EH (cell line): ENCODE results near the gene EXD3.

ENCODE experiments used
- DNase-seq: peaks from one replicate; pipeline ENCODE4 v3.0.0-alpha.2; 2015; ENCODE audit warnings: low read depth

Gene EXD3

DNA sequence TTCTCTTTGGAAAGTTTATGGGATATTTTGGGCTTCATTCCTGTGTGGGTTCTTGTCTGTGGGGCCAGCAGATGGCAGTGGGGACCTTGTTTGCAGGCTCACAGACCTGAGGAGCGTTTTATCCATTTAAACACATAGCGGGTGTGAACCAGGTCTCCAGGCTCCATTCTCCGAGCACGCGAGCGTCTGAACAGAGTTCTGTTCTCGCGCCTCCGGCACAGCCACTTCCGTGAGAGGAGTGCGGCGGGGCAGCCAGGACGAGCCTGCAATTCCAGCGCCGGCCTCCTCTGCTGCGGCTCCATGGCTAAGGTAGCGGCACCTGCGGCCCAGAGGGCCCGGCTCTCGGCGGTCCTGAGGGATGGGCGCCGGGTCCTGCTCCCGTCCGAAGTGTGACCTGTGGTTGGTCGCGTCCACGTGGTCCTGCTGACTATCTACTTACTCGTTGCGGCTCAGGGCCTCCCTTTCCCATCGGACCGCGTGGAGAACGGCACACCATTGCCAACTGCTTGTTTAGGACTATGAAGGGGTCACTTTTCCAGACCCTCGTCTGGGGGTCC is 128.2 kb downstream of the EXD3 start:
- peak; percentile 55 for DNase-seq

DNA sequence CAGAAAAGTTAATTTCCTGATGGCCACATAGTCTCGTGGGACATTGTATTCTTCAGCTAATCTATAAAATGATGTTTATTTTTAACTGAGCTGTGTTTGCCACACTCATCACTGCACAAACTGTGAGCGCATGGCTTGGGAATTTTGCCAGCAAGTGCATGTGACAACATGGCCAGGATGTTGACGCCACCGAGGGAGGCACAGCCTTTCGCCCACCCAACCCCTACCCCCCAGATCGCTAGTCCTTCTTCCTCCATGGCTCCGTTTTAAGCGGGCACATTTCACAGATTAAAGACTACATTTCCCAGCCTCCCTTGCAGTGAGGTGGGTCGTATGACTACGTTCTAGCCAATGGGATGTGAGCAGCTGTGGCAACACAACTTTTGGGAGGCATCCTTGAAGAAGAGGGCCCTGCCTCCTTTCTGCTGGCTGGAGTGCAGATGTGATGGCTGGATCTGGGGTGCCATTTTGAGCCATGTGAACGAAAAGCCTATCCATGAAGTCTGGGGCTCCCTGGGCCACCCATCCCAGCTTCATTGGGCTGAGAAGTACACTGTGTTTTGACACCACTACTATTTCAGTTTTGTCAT is 128.8 kb downstream of the EXD3 start:
- peak; percentile 67 for DNase-seq

DNA sequence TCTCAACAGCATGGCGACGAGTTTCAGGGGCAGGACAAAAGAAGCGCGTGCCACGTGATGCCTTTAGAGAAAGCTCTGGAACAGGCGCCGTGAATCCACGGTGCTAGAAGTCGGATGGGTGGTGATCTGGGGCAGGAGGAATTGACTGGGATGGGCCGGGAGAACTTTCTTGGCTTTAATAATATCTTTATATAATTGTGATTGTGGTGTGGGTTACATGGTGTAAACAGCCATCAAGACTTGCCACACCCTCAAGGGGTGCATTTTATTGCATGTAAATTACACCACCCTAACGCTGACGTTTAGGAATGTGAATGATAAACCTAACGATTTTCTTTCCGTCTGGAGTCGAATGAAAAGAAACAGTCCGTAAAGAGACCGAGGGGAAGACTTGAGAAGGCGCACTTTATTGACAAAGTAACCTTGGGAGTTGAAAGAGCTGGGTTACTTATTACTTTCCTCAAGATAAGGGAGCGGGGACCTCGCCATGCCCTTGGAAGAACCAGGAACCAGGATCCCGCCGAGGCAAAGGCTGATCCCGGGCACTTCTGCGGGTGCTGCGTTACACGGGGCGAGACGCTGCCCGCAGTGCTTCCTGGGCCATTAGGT is 129.4 kb downstream of the EXD3 start:
- no peak for DNase-seq

DNA sequence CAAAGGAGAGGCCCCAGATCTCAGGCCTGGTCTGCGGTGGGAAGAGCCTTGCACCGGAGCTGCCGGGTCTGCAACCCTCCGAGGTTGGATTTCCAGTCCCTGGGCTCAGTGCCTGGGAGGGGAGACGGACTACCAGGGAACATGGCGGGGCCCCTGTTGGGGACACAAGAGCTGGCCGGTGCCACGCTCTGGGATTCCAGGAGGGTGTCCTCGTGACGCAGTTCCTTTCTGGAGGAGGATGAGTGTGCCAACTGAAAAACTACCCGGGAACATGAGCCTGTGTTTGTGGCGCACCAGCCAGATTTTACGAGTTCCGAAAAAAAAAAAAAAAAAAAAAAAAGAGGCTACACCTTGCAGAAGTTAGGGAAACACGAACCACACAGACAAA is 129.9 kb downstream of the EXD3 start:
- DNase-seq, result no peak

DNA sequence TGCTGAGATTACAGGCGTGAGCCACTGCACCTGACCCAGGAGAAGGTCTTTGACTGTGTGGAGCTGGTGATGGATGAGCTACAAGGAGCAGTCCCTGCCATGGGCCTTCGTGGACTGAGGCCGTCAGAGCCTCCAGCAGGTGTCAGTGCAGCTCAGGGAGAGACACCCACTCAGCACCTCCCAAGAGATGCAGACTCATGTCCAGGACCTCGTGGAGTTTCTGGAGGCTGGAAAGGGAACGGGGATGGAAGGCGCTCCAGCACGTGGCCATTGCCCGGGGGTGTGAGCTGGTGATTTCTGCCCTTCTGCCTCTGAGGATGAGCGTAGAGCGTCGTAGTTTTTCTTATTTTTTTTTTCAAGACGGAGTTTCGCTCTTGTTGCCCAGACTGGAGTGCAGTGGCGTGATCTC is 136.0 kb downstream of the EXD3 start:
- DNase-seq, result peak; percentile 67

DNA sequence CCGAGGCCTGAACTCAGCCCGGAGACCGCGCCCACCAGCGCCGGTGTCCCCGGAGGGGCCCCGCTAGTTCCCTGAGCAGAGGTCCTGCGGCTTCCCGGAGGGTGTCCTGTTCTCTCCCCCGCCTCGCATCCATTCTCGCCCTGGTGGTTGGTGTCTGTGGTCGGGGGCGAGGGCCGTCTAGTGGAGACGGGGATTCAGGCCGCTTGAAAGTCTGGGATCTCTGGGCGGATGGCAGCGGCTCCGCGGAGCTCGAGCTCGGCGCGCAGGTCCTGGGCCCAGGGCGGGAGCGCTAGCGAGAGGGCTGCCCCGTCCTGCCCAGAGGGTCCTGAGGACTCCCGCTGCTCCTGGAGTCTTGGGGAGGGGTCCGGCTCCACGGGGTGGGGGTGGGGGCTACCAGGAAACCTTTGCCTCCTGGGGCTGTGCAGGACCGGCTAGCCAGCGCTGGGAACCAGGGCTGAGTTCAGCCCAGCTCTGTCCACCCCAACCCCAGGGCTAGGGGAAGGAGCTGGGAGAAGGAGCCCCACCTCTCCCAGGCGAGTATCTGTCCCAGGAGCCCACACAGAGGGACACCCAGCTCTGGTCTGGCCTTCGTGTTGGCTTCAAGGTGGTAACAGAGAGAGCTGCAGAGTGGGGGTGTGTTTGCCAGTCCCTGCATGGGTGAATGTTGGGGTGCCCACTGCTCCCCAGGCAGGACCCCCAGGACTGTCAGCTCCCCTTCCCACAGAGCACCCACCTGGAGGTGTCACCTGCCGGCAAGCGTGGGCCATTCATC is 141.4 kb downstream of the EXD3 start:
- DNase-seq, result no peak

DNA sequence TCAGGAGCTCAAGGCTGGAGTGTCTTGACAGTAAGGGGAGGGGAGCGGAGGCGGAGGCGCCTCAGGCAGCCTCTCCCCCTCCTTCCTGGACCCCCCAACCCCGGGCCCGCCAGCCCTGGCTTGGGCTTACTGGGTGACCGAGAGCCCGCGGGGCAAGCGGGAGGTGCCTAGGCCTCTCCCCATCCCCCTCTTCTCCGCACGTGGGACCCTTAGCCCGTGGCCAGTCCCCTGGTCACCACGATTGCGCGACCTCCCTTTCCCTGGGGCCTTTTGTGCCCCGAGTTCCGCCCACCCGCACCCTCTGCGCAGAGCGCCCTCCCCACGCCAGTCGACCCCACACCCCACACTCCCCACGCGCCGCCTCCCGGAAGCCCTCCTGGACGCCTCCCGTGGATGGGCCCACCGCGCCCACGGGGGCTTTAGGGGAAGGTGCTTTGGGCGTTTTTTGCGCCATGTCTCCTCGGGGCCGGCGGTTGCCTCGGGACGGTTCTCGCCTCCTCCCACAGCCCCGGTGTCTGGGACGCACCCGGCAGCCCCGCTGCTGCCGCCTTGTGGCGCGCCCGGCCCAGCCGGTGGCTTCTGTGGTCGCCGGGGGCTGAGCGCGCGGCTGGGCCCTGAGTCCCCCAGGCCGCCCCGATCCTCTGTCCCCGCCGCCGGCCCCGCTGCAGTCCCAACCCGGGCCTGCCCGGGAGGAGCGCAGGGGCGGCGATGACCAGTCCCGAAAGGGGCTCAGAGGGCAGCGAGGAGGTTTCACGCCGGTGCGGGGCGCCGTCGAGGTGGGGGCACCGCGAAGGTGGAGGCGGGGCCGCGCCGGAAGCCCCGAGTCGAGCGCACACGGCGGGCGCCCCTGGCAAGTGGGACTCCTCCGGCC is 142.3 kb downstream of the EXD3 start:
- DNase-seq, result no peak

DNA sequence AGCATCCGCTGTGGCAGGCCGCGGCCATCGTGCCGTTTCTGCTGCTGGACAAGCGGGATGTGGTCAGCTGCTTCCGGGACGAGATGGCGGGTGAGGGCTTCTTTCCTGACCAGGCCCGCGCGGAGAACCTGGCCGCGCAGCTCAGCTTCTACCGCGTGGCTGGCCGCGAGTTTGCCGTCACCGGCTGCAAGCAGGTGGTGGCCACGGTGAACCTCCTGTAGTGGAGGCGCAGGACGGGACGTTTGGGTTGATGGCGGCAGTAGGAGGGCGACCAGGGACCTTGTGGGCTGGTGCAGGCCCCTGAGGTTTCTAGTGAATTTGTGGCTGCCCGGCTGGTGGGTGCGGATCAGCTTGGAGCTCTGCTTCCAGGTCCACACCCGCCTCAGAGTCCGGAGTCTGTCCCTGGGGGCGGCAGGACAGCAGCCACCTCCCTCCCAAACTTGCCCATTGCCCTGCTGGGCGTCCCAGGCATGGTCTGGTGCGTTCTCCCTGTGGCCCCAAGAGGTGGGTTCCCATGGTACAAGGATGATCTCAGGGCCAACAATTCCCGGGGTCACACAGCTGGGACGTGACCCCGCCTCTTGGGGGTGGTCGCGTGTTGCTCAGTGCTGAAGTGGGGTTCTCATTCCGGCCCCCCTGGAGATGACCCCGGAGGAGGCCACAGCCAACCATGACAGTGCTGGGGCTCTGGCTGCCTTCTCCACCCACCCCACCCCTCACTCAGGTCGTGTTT is 143.1 kb downstream of the EXD3 start:
- DNase-seq, result no peak

DNA sequence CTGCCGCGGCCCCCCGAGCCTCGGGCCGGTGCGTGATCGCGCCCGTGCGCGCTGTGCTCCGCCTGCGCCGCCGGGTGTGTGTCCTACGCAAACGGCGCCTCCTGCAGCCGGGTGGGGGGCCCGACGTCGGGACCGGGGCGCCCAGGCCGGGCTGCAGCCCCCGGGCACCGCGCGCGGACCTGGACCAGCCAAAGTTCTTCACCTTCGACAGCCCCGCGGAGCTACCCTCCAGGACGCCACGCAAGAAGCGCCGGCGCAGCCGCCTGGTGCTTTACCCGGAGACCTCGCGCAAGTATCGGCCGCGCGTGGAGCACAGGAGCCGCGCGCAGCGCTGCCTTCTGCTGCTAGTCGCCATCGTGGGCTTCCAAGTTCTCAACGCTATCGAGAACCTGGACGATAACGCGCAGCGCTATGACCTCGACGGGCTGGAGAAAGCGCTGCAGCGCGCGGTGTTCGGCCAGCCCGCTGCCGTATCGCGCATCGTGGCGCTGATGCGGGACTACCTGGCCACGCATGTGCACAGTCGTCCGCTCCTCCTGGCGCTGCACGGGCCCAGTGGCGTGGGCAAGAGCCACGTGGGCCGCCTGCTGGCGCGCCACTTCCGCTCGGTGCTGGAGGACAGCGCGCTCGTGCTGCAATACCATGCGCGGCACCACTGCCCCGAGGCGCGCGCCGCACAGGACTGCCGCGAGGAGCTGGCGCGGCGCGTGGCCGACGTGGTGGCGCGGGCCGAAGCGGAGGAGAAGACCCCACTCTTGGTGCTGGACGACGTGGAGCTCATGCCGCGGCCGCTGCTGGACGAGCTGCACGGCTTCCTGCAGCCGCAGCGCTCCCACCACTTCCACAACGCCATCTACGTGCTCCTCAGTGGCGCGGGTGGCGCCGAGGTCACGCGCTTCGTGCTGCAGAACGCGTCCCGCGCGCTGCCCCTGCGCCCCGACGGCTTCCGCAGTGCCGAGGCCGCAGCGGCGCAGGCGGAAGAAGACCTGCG is 143.9 kb downstream of the EXD3 start:
- DNase-seq, result no peak

DNA sequence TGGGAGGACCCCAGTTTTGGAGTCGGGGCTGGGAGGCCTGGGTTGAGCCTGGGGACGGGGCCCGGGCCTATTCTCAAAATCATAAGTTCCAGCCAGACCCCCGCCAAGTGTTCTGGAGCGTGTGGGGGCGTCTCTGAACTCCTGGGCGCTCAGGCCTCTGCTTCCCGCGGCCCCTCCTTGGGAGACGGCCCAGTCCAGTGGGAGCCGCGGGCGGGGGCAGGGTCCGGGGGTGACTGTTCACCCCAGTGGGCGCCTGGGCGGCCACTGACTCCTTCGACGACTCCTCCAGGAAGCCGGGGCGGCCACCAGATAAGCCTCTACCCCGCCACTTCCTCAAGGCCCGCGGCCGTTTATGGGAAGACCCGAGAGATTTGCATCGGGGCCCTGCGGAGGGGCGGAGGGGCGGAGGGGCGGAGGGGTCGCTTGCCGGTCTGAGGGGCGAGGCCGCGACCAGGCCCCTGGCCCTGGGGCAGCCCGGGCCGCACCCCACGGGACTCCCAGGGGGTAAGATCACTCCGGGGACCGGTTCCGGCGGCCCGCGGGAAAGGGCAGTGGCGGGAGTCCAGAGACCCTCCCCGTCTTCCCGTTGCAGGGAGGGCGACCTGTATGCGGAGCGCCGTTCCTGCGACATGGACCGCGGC is 144.8 kb downstream of the EXD3 start:
- DNase-seq, result peak; percentile 44

DNA sequence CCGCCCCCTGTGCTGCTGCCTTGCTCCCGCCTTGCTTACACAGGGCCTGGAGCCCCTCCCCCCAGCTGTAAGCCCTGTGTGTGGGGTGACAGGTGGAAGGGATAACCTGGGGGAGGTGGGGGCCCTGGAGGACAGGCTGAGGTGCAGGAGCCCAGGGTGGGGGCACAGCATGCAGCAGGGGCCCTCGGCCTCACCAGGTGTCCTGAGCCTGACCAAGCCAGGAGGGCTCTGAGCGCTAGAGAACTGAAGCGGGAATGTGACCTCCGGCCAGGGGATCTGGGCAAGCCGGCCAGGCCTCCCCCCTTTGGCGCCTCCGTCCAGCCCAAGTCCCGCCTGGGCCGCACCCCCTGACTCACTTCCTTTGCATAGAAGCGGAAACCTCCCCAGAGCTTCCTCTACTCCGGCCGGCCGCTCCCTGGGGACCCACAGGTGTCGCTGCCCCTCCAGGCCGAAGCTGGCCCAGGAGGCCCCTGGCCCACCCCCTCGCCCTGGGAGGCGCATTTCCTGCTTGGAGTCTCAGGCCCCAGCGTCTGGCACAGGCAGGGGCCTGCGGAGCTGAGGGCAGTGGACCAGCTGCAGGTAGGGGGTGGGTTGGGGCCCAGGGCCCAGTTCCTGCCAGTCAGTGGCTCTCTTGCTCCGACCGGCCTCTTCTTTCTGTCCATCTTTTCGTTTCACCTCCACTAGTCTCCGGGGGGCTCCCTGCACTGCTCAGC is 145.5 kb downstream of the EXD3 start, which contains the start of gene TOR4A:
TSS of gene TOR4A (plus strand) at position 398 of the 713 bp plus-strand sequence. CDS start 964 bp downstream, outside the sequence.
- peak; percentile 91 for DNase-seq

DNA sequence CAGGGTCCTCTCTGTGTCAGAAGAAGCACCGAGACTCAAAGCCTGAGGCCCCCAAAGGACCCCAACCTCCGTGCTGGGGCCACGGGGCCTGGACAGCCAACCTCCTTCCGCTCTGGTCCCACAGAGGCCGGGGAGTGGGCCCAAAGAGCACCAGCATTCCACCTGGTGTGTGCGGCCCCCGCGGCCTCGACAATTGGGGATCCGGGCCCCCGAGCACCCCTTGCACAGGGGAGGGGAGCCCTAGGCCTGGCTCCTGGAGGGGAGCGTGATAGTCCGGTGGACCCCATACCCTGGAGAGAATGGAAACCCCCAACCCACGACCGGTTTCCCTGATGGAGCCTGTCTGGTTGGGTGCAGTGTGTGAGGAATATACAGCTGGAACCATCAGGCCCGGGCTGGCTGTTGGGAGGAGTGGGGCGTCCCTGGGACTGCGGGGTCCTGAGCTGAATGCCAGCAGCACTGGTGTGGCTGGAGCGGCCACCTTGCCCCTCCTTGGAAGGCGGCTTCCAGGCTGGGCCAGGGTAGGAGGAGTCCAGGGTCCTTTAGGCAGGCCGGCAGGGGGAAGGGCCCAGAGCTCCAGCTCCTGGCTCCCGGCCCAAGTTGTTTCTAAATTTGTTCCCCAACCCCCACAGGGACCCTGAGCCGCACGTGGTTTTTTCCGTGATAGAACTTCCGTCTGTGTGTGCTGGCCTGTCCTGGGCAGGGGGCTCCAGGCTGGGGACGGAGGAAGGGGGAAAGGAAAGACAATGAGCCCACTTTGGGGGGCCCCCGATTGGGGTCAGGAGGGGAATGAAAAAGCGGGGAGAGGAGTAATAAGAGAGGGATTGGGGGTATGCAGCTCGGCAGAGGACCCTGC is 146.3 kb downstream of the EXD3 start:
- peak; percentile 71 for DNase-seq

DNA sequence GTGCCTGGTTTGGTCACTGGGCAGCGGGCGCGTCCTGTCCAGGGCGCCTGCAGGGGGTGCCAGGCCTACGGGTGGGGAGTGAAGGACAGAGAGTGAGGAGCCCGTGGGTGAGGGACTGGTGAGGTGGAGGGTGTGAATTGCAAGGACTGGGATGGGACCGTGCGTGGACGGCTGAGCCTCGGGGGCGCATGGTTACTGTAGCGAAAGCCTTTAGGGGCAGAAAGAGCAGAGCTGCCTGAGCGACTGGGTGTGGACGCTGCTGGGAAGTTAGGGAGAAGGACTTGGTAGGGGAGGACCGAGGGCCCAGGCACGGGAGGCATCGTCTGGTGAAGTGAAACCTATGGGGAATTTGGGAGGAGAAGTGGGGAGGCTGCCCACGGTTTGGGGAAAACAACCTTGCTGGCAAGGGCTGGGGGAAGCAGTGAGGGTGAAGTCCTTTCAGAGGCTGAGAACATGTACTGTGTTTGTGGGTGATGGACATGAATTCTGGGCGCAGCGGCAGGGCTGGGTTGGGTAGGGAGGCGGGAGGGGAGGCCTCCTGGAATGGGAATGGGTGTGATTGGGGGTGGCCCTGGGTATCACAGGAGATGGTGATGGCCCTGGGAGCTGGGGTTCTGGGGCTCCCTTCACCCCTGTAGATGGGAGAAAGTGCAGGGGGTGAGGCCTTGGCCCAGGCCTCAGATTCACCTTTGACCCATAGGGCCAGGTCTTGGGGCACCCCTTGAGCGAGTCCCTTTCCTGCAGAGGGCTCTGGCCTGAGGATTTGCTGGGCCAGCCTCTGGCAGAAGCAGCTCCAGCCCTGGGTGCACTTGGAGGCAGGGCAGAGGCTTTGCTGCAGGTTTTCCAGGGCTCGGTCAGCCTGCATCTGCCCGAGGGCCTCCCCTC is 147.1 kb downstream of the EXD3 start:
- DNase-seq, result no peak

DNA sequence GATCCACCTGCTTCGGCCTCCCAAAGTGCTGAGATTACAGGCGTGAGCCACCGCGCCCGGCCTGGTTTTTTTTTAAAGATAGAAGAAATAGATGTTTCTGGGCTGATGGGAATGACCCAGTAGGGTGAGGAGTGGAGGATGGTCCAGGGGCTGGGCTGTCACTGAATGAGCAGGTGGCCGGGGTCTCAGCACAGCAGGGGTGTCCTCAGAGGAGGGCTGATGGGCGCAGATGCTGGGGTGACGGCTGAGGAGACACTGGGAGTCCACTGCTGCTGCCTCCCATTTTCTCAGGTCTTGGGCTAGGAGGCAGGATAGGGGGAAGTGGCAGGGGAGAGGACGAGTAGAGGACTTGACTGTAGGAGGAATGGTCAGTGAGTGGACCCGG is 147.8 kb downstream of the EXD3 start:
- no peak for DNase-seq

DNA sequence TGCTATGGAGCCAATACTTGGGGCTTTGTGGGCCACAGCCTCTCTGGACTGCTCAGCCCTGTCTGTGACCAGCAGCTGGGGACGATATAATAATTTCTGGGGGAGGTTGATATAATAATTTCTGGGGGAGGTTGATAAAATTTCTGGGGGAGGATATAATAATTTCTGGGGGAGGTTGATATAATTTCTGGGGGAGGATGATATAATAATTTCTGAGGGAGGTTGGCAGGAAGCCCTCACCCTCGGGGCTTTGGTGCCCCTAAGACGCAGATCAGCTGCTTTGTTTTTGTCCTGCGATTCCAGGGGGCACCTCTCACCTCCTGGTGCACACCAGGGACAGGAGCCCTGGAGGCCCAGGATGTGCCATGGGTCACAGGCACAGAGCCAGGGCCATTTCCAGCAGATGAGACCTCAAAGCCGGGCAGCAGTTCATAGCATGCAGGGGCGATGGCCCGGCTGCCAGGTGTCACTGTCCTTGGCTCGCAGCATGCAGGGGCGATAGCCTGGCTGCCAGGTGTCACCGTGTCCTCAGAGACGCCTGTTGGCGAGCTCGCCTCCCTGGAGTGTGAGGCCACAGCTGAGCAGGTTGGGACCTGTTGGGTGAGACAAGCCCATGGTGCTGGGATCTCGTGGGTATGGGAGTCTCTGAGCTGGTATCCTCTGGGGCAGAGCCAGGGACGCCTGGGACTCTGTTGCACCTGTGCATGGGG is 149.2 kb downstream of the EXD3 start:
- DNase-seq, result no peak

DNA sequence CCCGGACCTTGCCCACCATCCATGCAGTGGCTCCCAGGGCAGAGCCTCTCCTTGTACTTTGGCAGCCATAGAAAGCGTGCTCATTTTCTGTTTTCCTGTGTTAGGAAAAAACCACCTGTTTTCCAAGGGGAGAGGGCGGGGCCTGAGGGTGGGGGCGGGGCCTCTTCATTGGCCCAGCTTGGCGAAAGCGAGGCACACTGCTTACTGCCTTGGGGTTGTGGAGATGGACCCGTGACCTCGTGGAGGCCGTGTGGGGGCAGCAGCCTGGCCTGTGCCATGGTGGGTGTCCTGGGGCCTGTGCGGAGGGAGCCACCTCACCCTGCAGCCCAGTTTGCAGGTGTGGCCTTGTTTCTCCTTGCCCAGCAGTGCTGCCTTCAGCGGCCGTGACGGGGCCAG is 149.9 kb downstream of the EXD3 start:
- DNase-seq, result no peak
